GM19035 (cell line): Measurements from ENCODE around the gene C1QB.
"Not testable (repeated sequence)": the region's sequence is repeated elsewhere in the genome, so short reads cannot be mapped to it uniquely, and the experiment has no call there.

ENCODE experiments used
- ATAC-seq: cut with Tn5 transposase; IDR thresholded peaks from one replicate; pipeline ENCODE4 v1.9.1; 2021; ENCODE audit not compliant: unreplicated experiment

The C1QB gene

GRCh38 chr1:22691031-22691753, 38.2 kb downstream of the C1QB start:
- no peak for ATAC-seq

GRCh38 chr1:22694172-22694571, 41.1 kb downstream of the C1QB start:
- ATAC-seq, result no peak

DNA sequence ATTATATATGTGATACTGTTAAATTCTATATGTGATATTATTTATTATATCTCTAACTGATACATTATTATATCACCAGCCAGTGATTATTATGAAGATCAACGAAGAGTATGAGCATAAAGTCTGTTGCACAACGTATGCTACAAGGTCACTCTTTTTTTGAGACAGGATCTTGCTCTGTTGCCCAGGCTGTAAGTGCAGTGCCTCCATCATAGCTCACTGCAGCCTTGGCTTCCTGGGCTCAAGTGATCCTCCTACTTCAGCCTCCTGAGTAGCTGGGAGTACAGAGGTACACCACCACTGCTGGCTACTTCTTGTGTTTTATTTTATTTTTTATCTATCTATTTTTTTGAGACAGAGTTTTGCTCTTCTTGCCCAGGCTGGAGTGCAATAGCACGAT, 43.6 kb downstream of the C1QB start:
- no peak for ATAC-seq

- no peak for ATAC-seq
Measured at GRCh38 chr1:22697980-22698379, 44.9 kb downstream of the C1QB start.

GRCh38 chr1:22699681-22700520, 46.9 kb downstream of the C1QB start:
- no peak for ATAC-seq

DNA sequence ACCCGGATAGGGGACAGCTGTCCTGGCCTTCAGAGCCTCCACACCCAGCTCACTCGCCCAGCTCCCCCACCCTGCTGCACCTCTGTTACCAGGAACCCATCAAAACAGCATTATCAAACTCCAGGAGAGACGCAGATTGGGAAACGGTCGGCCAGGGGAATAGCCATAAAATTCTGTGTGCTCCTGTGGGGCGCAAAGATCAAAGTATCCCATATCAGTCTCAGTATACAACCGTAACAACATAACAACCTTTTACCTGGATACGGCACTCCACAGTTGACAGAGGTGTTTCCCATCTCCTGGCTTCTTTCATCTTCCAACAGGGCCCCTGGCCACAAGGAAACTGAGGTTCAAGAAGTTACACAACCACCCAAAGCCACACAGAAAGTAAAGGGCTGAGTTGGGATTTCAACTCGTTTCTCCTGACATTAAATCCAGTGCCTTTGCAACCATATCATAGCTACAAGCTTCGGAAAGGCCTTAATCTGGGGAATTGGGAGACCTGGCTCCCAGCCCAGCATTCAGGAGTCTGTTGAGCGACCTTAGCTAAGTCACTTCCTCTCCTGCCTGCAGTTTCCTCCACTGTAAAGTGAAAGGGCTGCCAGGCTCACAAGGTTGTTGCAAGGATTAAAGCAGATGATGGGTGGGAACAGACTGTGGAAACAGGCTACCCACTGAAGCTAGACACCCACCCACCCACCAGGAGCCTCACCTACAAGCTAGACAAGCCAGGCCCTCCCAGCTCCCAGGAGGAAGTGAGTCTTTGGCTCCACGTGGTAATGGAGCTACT, 49.5 kb downstream of the C1QB start:
- no peak for ATAC-seq

- ATAC-seq, result peak; percentile 63
Measured at GRCh38 chr1:22704440-22705067, 51.5 kb downstream of the C1QB start.

DNA sequence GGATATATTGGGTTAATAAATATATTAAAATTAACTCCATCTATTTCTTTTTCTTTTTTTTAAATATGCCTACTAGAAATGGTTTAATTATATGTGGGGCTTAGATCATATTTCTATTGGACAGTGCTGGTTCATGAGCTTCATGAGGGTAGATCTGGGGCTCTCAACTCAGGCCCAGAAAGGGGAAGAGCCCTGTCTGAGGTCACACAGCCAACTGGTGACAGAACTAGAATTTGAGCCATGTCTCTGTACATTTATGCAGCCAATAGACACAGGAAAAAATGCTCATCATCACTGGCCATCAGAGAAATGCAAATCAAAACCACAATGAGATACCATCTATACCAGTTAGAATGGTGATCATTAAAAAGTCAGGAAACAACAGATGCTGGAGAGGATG, 52.5 kb downstream of the C1QB start:
- no peak for ATAC-seq

- not testable (repeated sequence) for ATAC-seq
Measured at GRCh38 chr1:22706100-22706499, 53.1 kb downstream of the C1QB start.

GRCh38 chr1:22708777-22709176, 55.7 kb downstream of the C1QB start:
- ATAC-seq, result no peak

DNA sequence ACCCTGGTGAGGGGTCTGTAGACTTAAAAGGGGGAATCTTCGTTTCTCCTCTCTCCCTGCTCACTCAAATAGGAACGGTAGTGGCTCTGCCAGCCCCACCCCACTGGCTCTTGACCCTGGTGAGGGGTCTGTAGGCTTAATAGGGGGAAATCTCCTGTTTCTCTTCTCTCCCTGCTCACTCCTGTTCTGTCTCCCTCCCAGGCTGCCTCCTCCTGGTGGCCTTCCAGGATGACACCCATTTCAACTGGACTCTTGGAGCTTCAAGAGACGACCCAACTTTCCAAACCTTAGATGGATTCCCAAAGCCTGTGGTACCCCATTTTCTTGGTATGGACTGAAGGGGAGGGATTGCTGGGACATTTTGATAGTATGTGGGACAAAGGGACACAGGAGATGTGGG, 56.2 kb downstream of the C1QB start:
- ATAC-seq, result no peak

DNA sequence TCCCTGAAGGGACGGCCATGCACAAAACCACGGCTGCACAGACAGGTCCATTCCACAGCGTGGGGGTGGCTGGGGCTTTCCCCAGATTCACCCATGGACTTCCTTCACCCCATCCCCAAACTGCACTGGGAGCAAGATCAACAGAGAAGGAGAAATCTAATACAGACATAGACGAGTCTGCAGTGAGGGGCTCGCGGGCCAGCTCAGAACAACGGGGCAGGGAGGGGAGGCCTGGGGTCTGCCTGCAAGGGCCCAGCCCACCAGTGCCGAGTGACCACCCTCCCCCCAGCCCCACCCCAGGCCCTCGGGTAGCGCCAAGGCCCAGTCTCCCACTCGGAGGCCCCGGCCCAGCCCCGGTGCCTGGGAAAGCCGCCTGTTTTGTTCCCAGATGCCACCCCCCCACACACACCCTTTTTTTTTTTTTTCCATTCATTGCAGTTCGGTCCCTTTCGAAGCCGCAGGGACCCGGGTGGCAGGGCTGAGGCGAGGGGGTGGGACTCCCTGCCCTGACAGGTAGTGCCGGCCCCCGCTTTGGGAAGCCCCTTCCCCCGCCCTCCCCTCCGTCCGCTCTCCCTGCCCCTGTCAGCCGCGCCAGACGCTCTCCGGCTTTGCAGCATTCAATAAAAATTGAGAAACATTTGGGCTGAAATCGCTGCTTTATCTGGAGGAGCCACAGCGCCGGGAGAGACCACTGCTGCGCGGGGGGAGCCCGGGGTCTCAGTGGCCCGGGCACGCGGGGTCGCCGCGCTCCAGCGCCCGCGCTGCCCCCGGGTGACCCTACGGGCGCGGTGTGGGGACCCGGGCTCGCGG, 57.1 kb downstream of the C1QB start:
- no peak for ATAC-seq

GRCh38 chr1:22710701-22711049, 57.6 kb downstream of the C1QB start, which contains the start of gene EPHB2:
Gene EPHB2 (plus strand): TSS chr1:22710839. CDS start chr1:22710983, 144 bp downstream.
- ATAC-seq, result no peak

- no peak for ATAC-seq
Measured at GRCh38 chr1:22711071-22711470, 58.0 kb downstream of the C1QB start.
